Activated B cell treated with CpG ODN at 0.5 μM for 24 hours (primary cell): ENCODE data around the gene MYO1E. TPM values are rescaled to one million over a fixed set of nuclear protein-coding genes. Genes with fewer than 3 reads are reported as not detected.
"Not testable (repeated sequence)": the region's sequence is repeated elsewhere in the genome, so short reads cannot be mapped to it uniquely, and the experiment has no call there.

ENCODE experiments used
- ATAC-seq: fragments of 200-7000 bp; cut with Tn5 transposase; one replicate; pipeline ENCODE4 v1.10.0; 2021; ENCODE audit warnings: low read depth, mild to moderate bottlenecking, moderate library complexity
- CTCF ChIA-PET: fragments of 350-600 bp; sonication (Branson Sonifier 250); formaldehyde crosslinking; loops from one replicate; lab custom pipeline; 2021; ENCODE audit warnings: antibody characterized with exemption; lab: Charles Lee
- POLR2A ChIA-PET: fragments of 350-600 bp; sonication (Branson Sonifier 250); formaldehyde crosslinking; loops from one replicate; lab custom pipeline; 2021; ENCODE audit warnings: antibody characterized with exemption; lab: Charles Lee
- DNase-seq: peaks from one replicate; pipeline ENCODE4 v3.0.0; 2022
- H3K27ac Mint-ChIP-seq: one replicate; pipeline ENCODE4 v1.8.0; 2020; ENCODE audit warnings: mixed read lengths
- H3K27me3 Mint-ChIP-seq: one replicate; pipeline ENCODE4 v1.8.0; 2021; ENCODE audit warnings: mixed read lengths
- H3K36me3 Mint-ChIP-seq: one replicate; pipeline ENCODE4 v1.8.0; 2021; ENCODE audit warnings: low read depth, mixed read lengths
- H3K4me1 Mint-ChIP-seq: one replicate; pipeline ENCODE4 v1.8.0; 2021; ENCODE audit warnings: mixed read lengths
- H3K4me3 Mint-ChIP-seq: one replicate; pipeline ENCODE4 v1.8.0; 2020; ENCODE audit warnings: mild to moderate bottlenecking, mixed read lengths
- H3K9me3 Mint-ChIP-seq: one replicate; pipeline ENCODE4 v1.8.0; 2020; ENCODE audit warnings: mixed read lengths
- CTCF ChIP-seq: fragments of 200-600 bp; IDR thresholded peaks from one replicate; pipeline ENCODE4 v1.8.0; 2022; ENCODE audit warnings: antibody characterized with exemption, mild to moderate bottlenecking
- intact Hi-C: fragments of 100-400 bp; cut with micrococcal nuclease; formaldehyde crosslinking; loops from one replicate; pipeline ENCODE4 v1.15.1; 2024
- total RNA-seq: library from RNA; stranded (reverse); gene quantifications from 2 replicates; pipeline ENCODE4 v1.2.3, GENCODE V29; 2022

The MYO1E gene
- total RNA-seq, 1 donor from 2014 or later = 186 TPM

GRCh38 chr15:59153466-59153865 lies 219.2 kb downstream of the MYO1E start:
- ChIA-PET CTCF (no interaction called here), POLR2A (no interaction called here)
- DNase-seq (no peak), ATAC-seq (no peak)
- no peak overlapping the region for H3K4me3 Mint-ChIP-seq
- intact Hi-C loops = no loop called here
- no peaks in the 10 kb centered on the region for H3K27me3 Mint-ChIP-seq
- no peak for TF ChIP-seq CTCF
- no peak overlapping the region for H3K27ac Mint-ChIP-seq
- H3K36me3 Mint-ChIP-seq = peaks cover 88% of the 10 kb centered on the region
- no peaks in the 10 kb centered on the region for H3K4me1 Mint-ChIP-seq
- H3K9me3 Mint-ChIP-seq = no peaks in the 10 kb centered on the region

GRCh38 chr15:59152694-59153450 lies 219.8 kb downstream of the MYO1E start:
- TF ChIP-seq CTCF = no peak
- ChIA-PET CTCF (no interaction called here), POLR2A (no interaction called here)
- Mint-ChIP-seq H3K9me3 (no peaks in the 10 kb centered on the region), H3K36me3 (peaks cover 87% of the 10 kb centered on the region), H3K27ac (no peak overlapping the region), H3K27me3 (no peaks in the 10 kb centered on the region), H3K4me1 (no peaks in the 10 kb centered on the region), H3K4me3 (no peak overlapping the region)
- DNase-seq (no peak), ATAC-seq (no peak)
- intact Hi-C loops = no loop called here

- intact Hi-C loops = no loop called here
- POLR2A ChIA-PET = no interaction called here
- Mint-ChIP-seq H3K9me3 (no peaks in the 10 kb centered on the region), H3K27ac (no peak overlapping the region), H3K4me1 (no peaks in the 10 kb centered on the region), H3K4me3 (no peak overlapping the region), H3K36me3 (peaks cover 88% of the 10 kb centered on the region), H3K27me3 (no peaks in the 10 kb centered on the region)
- ATAC-seq = no peak
- DNase-seq = no peak
- CTCF ChIA-PET = no interaction called here
- no peak for TF ChIP-seq CTCF
Observed at GRCh38 chr15:59150185-59150584, 222.5 kb downstream of the MYO1E start.

GRCh38 chr15:59148153-59148833 lies 224.4 kb downstream of the MYO1E start:
- no peaks in the 10 kb centered on the region for H3K27me3 Mint-ChIP-seq
- no peak overlapping the region for H3K27ac Mint-ChIP-seq
- H3K36me3 Mint-ChIP-seq = peaks cover 81% of the 10 kb centered on the region
- ChIA-PET CTCF (interaction anchor here (1.2 to 2.0 kb wide), 2 partner anchors 10 to 380 kb away, joined by 3 to 5 read pairs; no protein-coding TSS in a partner anchor), POLR2A (no interaction called here)
- no peaks in the 10 kb centered on the region for H3K4me1 Mint-ChIP-seq
- no peak for ATAC-seq
- DNase-seq = no peak
- no peak overlapping the region for H3K4me3 Mint-ChIP-seq
- H3K9me3 Mint-ChIP-seq = no peaks in the 10 kb centered on the region
- intact Hi-C loops = no loop called here
- no peak for TF ChIP-seq CTCF

- ChIA-PET POLR2A (no interaction called here), CTCF (interaction anchor here (2.0 kb wide), 1 partner anchor 10 kb away, joined by 5 read pairs; no protein-coding TSS in a partner anchor)
- Mint-ChIP-seq H3K4me3 (no peak overlapping the region), H3K27me3 (no peaks in the 10 kb centered on the region), H3K36me3 (peaks cover 79% of the 10 kb centered on the region), H3K4me1 (no peaks in the 10 kb centered on the region), H3K27ac (no peak overlapping the region), H3K9me3 (no peaks in the 10 kb centered on the region)
- no peak for ATAC-seq
- DNase-seq = no peak
- intact Hi-C loops = no loop called here
- TF ChIP-seq CTCF = no peak
Observed at GRCh38 chr15:59147666-59148065, 225.0 kb downstream of the MYO1E start.

GRCh38 chr15:59144594-59144993 lies 228.1 kb downstream of the MYO1E start:
- H3K4me3 Mint-ChIP-seq, H3K9me3 Mint-ChIP-seq, DNase-seq, CTCF ChIA-PET, intact Hi-C loops, H3K4me1 Mint-ChIP-seq, H3K27ac Mint-ChIP-seq, POLR2A ChIA-PET, ATAC-seq, H3K27me3 Mint-ChIP-seq: not testable (repeated sequence)
- peaks cover 54% of the 10 kb centered on the region for H3K36me3 Mint-ChIP-seq
